ENCODE measurements around the gene DOCK1.

DOCK1 gene

GRCh38 chr10:127408112-127408710 lies 503.0 kb downstream of the DOCK1 start:
- no peaks in the 10 kb centered on the region for H3K4me1 ChIP-seq (ENCODE audit: control insufficient read depth, insufficient read depth, low read length)
- no peak overlapping the region for H3K9ac ChIP-seq (ENCODE audit: low read depth, low read length)
- no peak overlapping the region for H3K4me3 ChIP-seq (ENCODE audit: low read depth, low read length)
- no peaks in the 10 kb centered on the region for H3K9me3 ChIP-seq (ENCODE audit: control insufficient read depth, insufficient read depth, low read length)
- no peak overlapping the region for H3K27ac ChIP-seq (ENCODE audit: low read depth, low read length)
- H3K27me3 ChIP-seq (ENCODE audit: control insufficient read depth, insufficient read depth, low read length), result no peaks in the 10 kb centered on the region
- H3K36me3 ChIP-seq (ENCODE audit: control insufficient read depth, insufficient read depth, low read length), result no peaks in the 10 kb centered on the region

GRCh38 chr10:127408733-127409132 lies 503.5 kb downstream of the DOCK1 start:
- Histone ChIP-seq H3K27ac (ENCODE audit: low read depth, low read length) (no peak overlapping the region), H3K4me3 (ENCODE audit: low read depth, low read length) (no peak overlapping the region), H3K27me3 (ENCODE audit: control insufficient read depth, insufficient read depth, low read length) (no peaks in the 10 kb centered on the region), H3K9me3 (ENCODE audit: control insufficient read depth, insufficient read depth, low read length) (no peaks in the 10 kb centered on the region), H3K9ac (ENCODE audit: low read depth, low read length) (no peak overlapping the region), H3K4me1 (ENCODE audit: control insufficient read depth, insufficient read depth, low read length) (no peaks in the 10 kb centered on the region), H3K36me3 (ENCODE audit: control insufficient read depth, insufficient read depth, low read length) (no peaks in the 10 kb centered on the region)

- Histone ChIP-seq H3K9me3 (ENCODE audit: control insufficient read depth, insufficient read depth, low read length) (no peaks in the 10 kb centered on the region), H3K9ac (ENCODE audit: low read depth, low read length) (no peak overlapping the region), H3K27ac (ENCODE audit: low read depth, low read length) (no peak overlapping the region), H3K27me3 (ENCODE audit: control insufficient read depth, insufficient read depth, low read length) (no peaks in the 10 kb centered on the region), H3K4me3 (ENCODE audit: low read depth, low read length) (no peak overlapping the region), H3K4me1 (ENCODE audit: control insufficient read depth, insufficient read depth, low read length) (no peaks in the 10 kb centered on the region), H3K36me3 (ENCODE audit: control insufficient read depth, insufficient read depth, low read length) (no peaks in the 10 kb centered on the region)
Observed at GRCh38 chr10:127410030-127410429, 504.8 kb downstream of the DOCK1 start.

GRCh38 chr10:127411062-127411461 lies 505.8 kb downstream of the DOCK1 start:
- Histone ChIP-seq H3K9me3 (ENCODE audit: control insufficient read depth, insufficient read depth, low read length) (no peaks in the 10 kb centered on the region), H3K27ac (ENCODE audit: low read depth, low read length) (no peak overlapping the region), H3K4me1 (ENCODE audit: control insufficient read depth, insufficient read depth, low read length) (no peaks in the 10 kb centered on the region), H3K27me3 (ENCODE audit: control insufficient read depth, insufficient read depth, low read length) (no peaks in the 10 kb centered on the region), H3K4me3 (ENCODE audit: low read depth, low read length) (no peak overlapping the region), H3K9ac (ENCODE audit: low read depth, low read length) (no peak overlapping the region), H3K36me3 (ENCODE audit: control insufficient read depth, insufficient read depth, low read length) (no peaks in the 10 kb centered on the region)

GRCh38 chr10:127413326-127413725 lies 508.1 kb downstream of the DOCK1 start:
- no peaks in the 10 kb centered on the region for H3K4me1 ChIP-seq (ENCODE audit: control insufficient read depth, insufficient read depth, low read length)
- H3K27me3 ChIP-seq (ENCODE audit: control insufficient read depth, insufficient read depth, low read length), result no peaks in the 10 kb centered on the region
- H3K27ac ChIP-seq (ENCODE audit: low read depth, low read length), result no peak overlapping the region
- no peak overlapping the region for H3K4me3 ChIP-seq (ENCODE audit: low read depth, low read length)
- no peaks in the 10 kb centered on the region for H3K36me3 ChIP-seq (ENCODE audit: control insufficient read depth, insufficient read depth, low read length)
- H3K9ac ChIP-seq (ENCODE audit: low read depth, low read length), result no peak overlapping the region
- H3K9me3 ChIP-seq (ENCODE audit: control insufficient read depth, insufficient read depth, low read length), result no peaks in the 10 kb centered on the region

- 0 out of 2 replicates have a peak, but pooled peaks cover under 1% of the 10 kb centered on the region for H3K36me3 ChIP-seq (ENCODE audit: control insufficient read depth, insufficient read depth, low read length)
- H3K27me3 ChIP-seq (ENCODE audit: control insufficient read depth, insufficient read depth, low read length), result no peaks in the 10 kb centered on the region
- H3K27ac ChIP-seq (ENCODE audit: low read depth, low read length), result no peak overlapping the region
- no peaks in the 10 kb centered on the region for H3K9me3 ChIP-seq (ENCODE audit: control insufficient read depth, insufficient read depth, low read length)
- no peaks in the 10 kb centered on the region for H3K4me1 ChIP-seq (ENCODE audit: control insufficient read depth, insufficient read depth, low read length)
- no peak overlapping the region for H3K9ac ChIP-seq (ENCODE audit: low read depth, low read length)
- no peak overlapping the region for H3K4me3 ChIP-seq (ENCODE audit: low read depth, low read length)
Observed at GRCh38 chr10:127414024-127414423, 508.8 kb downstream of the DOCK1 start.

- Histone ChIP-seq H3K9ac (ENCODE audit: low read depth, low read length) (no peak overlapping the region), H3K4me1 (ENCODE audit: control insufficient read depth, insufficient read depth, low read length) (no peaks in the 10 kb centered on the region), H3K36me3 (ENCODE audit: control insufficient read depth, insufficient read depth, low read length) (peaks cover 10% of the 10 kb centered on the region; the same call in 1 of the 2 replicates), H3K4me3 (ENCODE audit: low read depth, low read length) (no peak overlapping the region), H3K9me3 (ENCODE audit: control insufficient read depth, insufficient read depth, low read length) (no peaks in the 10 kb centered on the region), H3K27me3 (ENCODE audit: control insufficient read depth, insufficient read depth, low read length) (no peaks in the 10 kb centered on the region), H3K27ac (ENCODE audit: low read depth, low read length) (no peak overlapping the region)
Observed at GRCh38 chr10:127415116-127415515, 509.9 kb downstream of the DOCK1 start.

- Histone ChIP-seq H3K4me1 (ENCODE audit: control insufficient read depth, insufficient read depth, low read length) (no peaks in the 10 kb centered on the region), H3K27ac (ENCODE audit: low read depth, low read length) (no peak overlapping the region), H3K36me3 (ENCODE audit: control insufficient read depth, insufficient read depth, low read length) (peaks cover 13% of the 10 kb centered on the region; the same call in 1 of the 2 replicates)
Observed at GRCh38 chr10:127415901-127416581, 510.8 kb downstream of the DOCK1 start.

GRCh38 chr10:127417031-127417430 lies 511.8 kb downstream of the DOCK1 start:
- H3K9me3 ChIP-seq (ENCODE audit: control insufficient read depth, insufficient read depth, low read length), result no peaks in the 10 kb centered on the region
- H3K36me3 ChIP-seq (ENCODE audit: control insufficient read depth, insufficient read depth, low read length), result peaks cover 19% of the 10 kb centered on the region; the same call in 1 of the 2 replicates
- H3K9ac ChIP-seq (ENCODE audit: low read depth, low read length), result no peak overlapping the region
- H3K4me1 ChIP-seq (ENCODE audit: control insufficient read depth, insufficient read depth, low read length), result no peaks in the 10 kb centered on the region
- no peaks in the 10 kb centered on the region for H3K27me3 ChIP-seq (ENCODE audit: control insufficient read depth, insufficient read depth, low read length)
- H3K4me3 ChIP-seq (ENCODE audit: low read depth, low read length), result no peak overlapping the region
- no peak overlapping the region for H3K27ac ChIP-seq (ENCODE audit: low read depth, low read length)

More at GRCh38 chr10:127415901-127416581, 510.8 kb downstream of the DOCK1 start:
- Histone ChIP-seq H3K9me3 (ENCODE audit: control insufficient read depth, insufficient read depth, low read length) (no peaks in the 10 kb centered on the region), H3K9ac (ENCODE audit: low read depth, low read length) (no peak overlapping the region), H3K4me3 (ENCODE audit: low read depth, low read length) (no peak overlapping the region), H3K27me3 (ENCODE audit: control insufficient read depth, insufficient read depth, low read length) (no peaks in the 10 kb centered on the region)

GRCh38 chr10:127417686-127418401 lies 512.6 kb downstream of the DOCK1 start:
- Histone ChIP-seq H3K9ac (ENCODE audit: low read depth, low read length) (no peak overlapping the region), H3K36me3 (ENCODE audit: control insufficient read depth, insufficient read depth, low read length) (peaks cover 19% of the 10 kb centered on the region; the same call in 1 of the 2 replicates), H3K9me3 (ENCODE audit: control insufficient read depth, insufficient read depth, low read length) (no peaks in the 10 kb centered on the region), H3K4me1 (ENCODE audit: control insufficient read depth, insufficient read depth, low read length) (no peaks in the 10 kb centered on the region), H3K27ac (ENCODE audit: low read depth, low read length) (no peak overlapping the region), H3K4me3 (ENCODE audit: low read depth, low read length) (no peak overlapping the region), H3K27me3 (ENCODE audit: control insufficient read depth, insufficient read depth, low read length) (no peaks in the 10 kb centered on the region)

All from HUES48 (cell line).